Spleen (tissue), 11 donors: Measurements from ENCODE around the gene DNM1L. TPM values are rescaled to one million over a fixed set of nuclear protein-coding genes. Genes with fewer than 3 reads are reported as not detected.

Source experiments
- DNase-seq: peaks from one replicate; pipeline ENCODE4 v3.0.0-alpha.2; 2020
- H3K27ac ChIP-seq, 8 donors: fragments of 200-600 bp; sonication (generic) in 7 of 8; 1 replicate in 4 of 8; 2 replicates in 4 of 8; pipeline versions ENCODE4 v1.5.0 to v1.8.0; 2016 to 2021; ENCODE audit warnings: inconsistent platforms in 4 of 8, mild to moderate bottlenecking in 4 of 8, moderate library complexity in 1 of 8
- H3K27me3 ChIP-seq, 7 donors: fragments of 200-600 bp; sonication (generic) in 6 of 7; replicated peaks in 1 of 7; 1 replicate in 4 of 7; 2 replicates in 3 of 7; pipeline versions ENCODE4 v1.5.0 to v1.8.0; 2016 to 2021; ENCODE audit warnings: inconsistent platforms in 3 of 7, mild to moderate bottlenecking in 1 of 7
- H3K36me3 ChIP-seq, 6 donors: fragments of 200-600 bp; sonication (generic) in 5 of 6; 1 replicate in 4 of 6; 2 replicates in 2 of 6; pipeline versions ENCODE4 v1.5.0 to v1.8.0; 2016 to 2021; ENCODE audit warnings: inconsistent platforms in 2 of 6
- H3K4me1 ChIP-seq, 6 donors: fragments of 200-600 bp; sonication (generic) in 5 of 6; 1 replicate in 3 of 6; 2 replicates in 3 of 6; pipeline versions ENCODE4 v1.5.0 to v1.8.0; 2016 to 2021; ENCODE audit warnings: inconsistent platforms in 3 of 6
- H3K4me3 ChIP-seq, 8 donors: fragments of 200-600 bp; sonication (generic) in 7 of 8; 1 replicate in 4 of 8; 2 replicates in 4 of 8; pipeline versions ENCODE4 v1.5.0 to v1.8.0; 2016 to 2021; ENCODE audit warnings: inconsistent platforms in 4 of 8, mild to moderate bottlenecking in 4 of 8, moderate library complexity in 2 of 8
- H3K9me3 ChIP-seq, 8 donors: fragments of 200-600 bp; sonication (generic) in 7 of 8; 1 replicate in 4 of 8; 2 replicates in 4 of 8; pipeline versions ENCODE4 v1.5.0 to v1.8.0; 2016 to 2021; ENCODE audit warnings: inconsistent platforms in 4 of 8
- CTCF ChIP-seq, 11 experiments: fragments of 200-600 bp in 7 of 11; fragments of 450-650 bp in 4 of 11; sonication (generic) in 4 of 11; IDR thresholded peaks in 8 of 11; conservative IDR thresholded peaks in 3 of 11; 1 replicate in 7 of 11; 2 replicates in 4 of 11; pipeline versions ENCODE4 v1.4.0 to v1.8.0; 2016 to 2021; ENCODE audit warnings: antibody characterized with exemption in 11 of 11, inconsistent platforms in 4 of 11, mild to moderate bottlenecking in 1 of 11
- POLR2A ChIP-seq, 3 donors: fragments of 450-650 bp; IDR thresholded peaks; one replicate each; pipeline ENCODE4 v1.5.1; 2017; ENCODE audit warnings: antibody characterized with exemption in 3 of 3, mild to moderate bottlenecking in 1 of 3
- POLR2AphosphoS5 ChIP-seq, 3 donors: sonication (generic); formaldehyde crosslinking; IDR thresholded peaks; one replicate each; pipeline ENCODE4 v1.5.1; 2017; ENCODE audit warnings: antibody characterized with exemption in 3 of 3
- WGBS, 5 donors: extraction: QIAGEN DNeasy Blood & Tissue Kit in 3 of 5; methylation state at CpG; one replicate each; pipeline versions ENCODE4 v1.1.5 to v1.1.7; 2013 to 2018; 5-methylcytosine and 5-hydroxymethylcytosine counted together
- intact Hi-C: fragments of 100-400 bp; cut with DNase I; formaldehyde crosslinking; loops from one replicate; pipeline ENCODE4 v1.15.0; 2023; ENCODE audit warnings: low total_unique reads
- polyA plus RNA-seq, 3 donors: library from polyadenylated mRNA; stranded (reverse); fragments of 200-250 nt; gene quantifications; one replicate each; pipeline ENCODE4 v1.2.1, GENCODE V29; 2013
- total RNA-seq, 7 donors: library from RNA; depleted of rRNA in 3 of 7; stranded (reverse); fragments of >200 nt in 3 of 7; fragmentation: NEBNext Ultra II Directional in 4 of 7; extraction: Animal tissue kit (Norgen Biotek cat#: 25700) in 4 of 7; gene quantifications; one replicate each; pipeline versions ENCODE4 v1.1.0 to v1.2.1, GENCODE V29; 2016 to 2021
- donor health status: healthy with polysubstance abuse.
- donor health status: DM: no; HTN: no; CAD: no; lungs with moderate emphysema.
- donor health status: DM: no; HTN: no; CAD: no.
- donor health status: Bipolar disorder and iron deficiency.
- donor health status: healthy.
- donor health status: DM: no; HTN: no; CAD: no.
- donor health status: DM: yes; HTN: yes; CAD: no.

DNM1L gene
- total and polyA plus RNA-seq, 10 donors = 19.2 to 73.7 (median 47.8) TPM

GRCh38 chr12:32773691-32774090, 94.6 kb downstream of the DNM1L start:
- H3K36me3 ChIP-seq = no peaks in the 10 kb centered on the region
- no peaks in the 10 kb centered on the region for H3K9me3 ChIP-seq
- peaks cover 0 to 5% (median 0%) of the 10 kb centered on the region in 6 donors for H3K4me1 ChIP-seq
- H3K27ac ChIP-seq = no peak overlapping the region
- intact Hi-C loops = no loop called here
- WGBS, 5 donors = 61 to 76% (median 66%) methylated on average over 6 of the region's 6 CpGs
- H3K4me3 ChIP-seq = no peak overlapping the region
- H3K27me3 ChIP-seq = peaks cover 0 to 45% (median 0%) of the 10 kb centered on the region in 7 donors
- no peak for DNase-seq
- TF ChIP-seq POLR2A (IDR thresholded peaks at IDR 0.05) (no peak), CTCF (IDR thresholded peaks at IDR 0.05 in 8 of 11, conservative IDR thresholded peaks at IDR 0.05 in 3 of 11) (no peak), POLR2AphosphoS5 (IDR thresholded peaks at IDR 0.05) (no peak)

- Histone ChIP-seq H3K27ac (no peak overlapping the region), H3K36me3 (no peaks in the 10 kb centered on the region), H3K4me1 (peaks cover 0 to 9% (median 2%) of the 10 kb centered on the region in 6 donors), H3K4me3 (no peak overlapping the region), H3K9me3 (no peaks in the 10 kb centered on the region), H3K27me3 (peaks cover 0 to 43% (median 0%) of the 10 kb centered on the region in 7 donors)
- no peak for DNase-seq
- WGBS, 5 donors = 80 to 92% (median 85%) methylated on average over 4 of the region's 4 CpGs
- intact Hi-C loops = no loop called here
- TF ChIP-seq CTCF (IDR thresholded peaks at IDR 0.05 in 8 of 11, conservative IDR thresholded peaks at IDR 0.05 in 3 of 11) = no peak
- no peak for TF ChIP-seq POLR2A (IDR thresholded peaks at IDR 0.05)
- TF ChIP-seq POLR2AphosphoS5 (IDR thresholded peaks at IDR 0.05) = no peak
These were observed 97.2 kb downstream of the DNM1L start for GRCh38 chr12:32776258-32776657.

- TF ChIP-seq POLR2A (IDR thresholded peaks at IDR 0.05) (no peak), CTCF (IDR thresholded peaks at IDR 0.05 in 8 of 11, conservative IDR thresholded peaks at IDR 0.05 in 3 of 11) (no peak), POLR2AphosphoS5 (IDR thresholded peaks at IDR 0.05) (no peak)
- H3K27ac ChIP-seq = no peak overlapping the region
- H3K36me3 ChIP-seq = no peaks in the 10 kb centered on the region
- intact Hi-C loops = no loop called here
- peaks cover 0 to 9% (median 2%) of the 10 kb centered on the region in 6 donors for H3K4me1 ChIP-seq
- 52 to 71% (median 65%) methylated on average over 5 of the region's 5 CpGs for WGBS, 5 donors
- H3K27me3 ChIP-seq = peaks cover 0 to 43% (median 0%) of the 10 kb centered on the region in 7 donors
- no peak overlapping the region for H3K4me3 ChIP-seq
- no peaks in the 10 kb centered on the region for H3K9me3 ChIP-seq
- no peak for DNase-seq
These were observed 98.1 kb downstream of the DNM1L start for GRCh38 chr12:32777159-32777558.

GRCh38 chr12:32777691-32778175, 98.6 kb downstream of the DNM1L start:
- Histone ChIP-seq H3K9me3 (no peaks in the 10 kb centered on the region), H3K4me1 (peaks cover 0 to 9% (median 2%) of the 10 kb centered on the region in 6 donors), H3K4me3 (no peak overlapping the region), H3K27ac (no peak overlapping the region), H3K36me3 (no peaks in the 10 kb centered on the region), H3K27me3 (peaks cover 0 to 44% (median 0%) of the 10 kb centered on the region in 7 donors)
- TF ChIP-seq POLR2AphosphoS5 (IDR thresholded peaks at IDR 0.05) (no peak), CTCF (IDR thresholded peaks at IDR 0.05 in 8 of 11, conservative IDR thresholded peaks at IDR 0.05 in 3 of 11) (no peak), POLR2A (IDR thresholded peaks at IDR 0.05) (no peak)
- 53 to 73% (median 63%) methylated on average over 6 of the region's 6 CpGs for WGBS, 5 donors
- intact Hi-C loops = no loop called here
- no peak for DNase-seq
